Urothelium cell line (cell line): ENCODE measurements around the gene WIF1.

Experiments
- DNase-seq: peaks from one replicate; pipeline ENCODE4 v3.0.0; 2011; ENCODE audit warnings: low spot score, mixed read lengths
- FAIRE-seq: peaks from 2 replicates; lab custom pipeline; 2011; peaks lifted over from hg19 to GRCh38; lab: Jason Lieb, UNC

The WIF1 gene

GRCh38 chr12:65039301-65039700, 81.8 kb downstream of the WIF1 start:
- no peak for DNase-seq
- FAIRE-seq, result no peak

- FAIRE-seq, result no peak
- no peak for DNase-seq
Observed at GRCh38 chr12:65025136-65025535, 96.0 kb downstream of the WIF1 start.

- DNase-seq (no peak), FAIRE-seq (no peak)
Observed at GRCh38 chr12:65023485-65023884, 97.6 kb downstream of the WIF1 start.

- no peak for DNase-seq
- no peak for FAIRE-seq
Observed at GRCh38 chr12:65022960-65023359, 98.1 kb downstream of the WIF1 start.

GRCh38 chr12:65022421-65022820, 98.7 kb downstream of the WIF1 start:
- FAIRE-seq (no peak), DNase-seq (no peak)

- FAIRE-seq (no peak), DNase-seq (no peak)
Observed at GRCh38 chr12:65019696-65020234, 101.3 kb downstream of the WIF1 start.

- DNase-seq (no peak), FAIRE-seq (no peak)
Observed at GRCh38 chr12:65016881-65017650, 104.0 kb downstream of the WIF1 start.

GRCh38 chr12:65015850-65016249, 105.3 kb downstream of the WIF1 start:
- DNase-seq, result no peak
- no peak for FAIRE-seq

GRCh38 chr12:65014504-65015271, 106.4 kb downstream of the WIF1 start:
- FAIRE-seq, result no peak
- no peak for DNase-seq

GRCh38 chr12:65010437-65010836, 110.7 kb downstream of the WIF1 start:
- FAIRE-seq (no peak), DNase-seq (no peak)

- FAIRE-seq, result no peak
- DNase-seq, result no peak
Observed at GRCh38 chr12:65005716-65006115, 115.4 kb downstream of the WIF1 start.

GRCh38 chr12:65004270-65004669, 116.8 kb downstream of the WIF1 start:
- DNase-seq (peak; percentile 15), FAIRE-seq (no peak)
